GM23338 (cell line): ENCODE data around the gene FRYL. TPM values are rescaled to one million over a fixed set of nuclear protein-coding genes. Genes with fewer than 3 reads are reported as not detected.

ENCODE experiments used
- ATAC-seq: fragments of 200-7000 bp; cut with Tn5 transposase; 3 replicates; pipeline ENCODE4 v1.9.1; 2020
- DNase-seq: peaks from one replicate; pipeline ENCODE4 v3.0.0-alpha.2; 2015; ENCODE audit warnings: low spot score
- H2AFZ ChIP-seq: fragments of 200-600 bp; sonication (generic); 2 replicates; pipeline ENCODE4 v1.8.0; 2016; ENCODE audit warnings: antibody characterized with exemption, mild to moderate bottlenecking, moderate library complexity
- H3F3A ChIP-seq: fragments of 200-600 bp; sonication (generic); replicated peaks from 2 replicates; pipeline ENCODE4 v1.8.0; 2017; ENCODE audit warnings: antibody characterized with exemption, mixed run types, low read depth
- H3K27ac ChIP-seq: fragments of 200-600 bp; sonication (generic); 2 replicates; pipeline ENCODE4 v1.6.1; 2016; ENCODE audit warnings: low read depth
- H3K27me3 ChIP-seq: fragments of 200-600 bp; sonication (generic); 2 replicates; pipeline ENCODE4 v1.8.0; 2016; ENCODE audit warnings: mild to moderate bottlenecking, mixed run types, moderate library complexity; ENCODE audit not compliant: insufficient read depth
- H3K36me3 ChIP-seq: fragments of 200-600 bp; sonication (generic); 2 replicates; pipeline ENCODE4 v1.8.0; 2016; ENCODE audit warnings: mild to moderate bottlenecking; ENCODE audit not compliant: insufficient read depth
- H3K4me1 ChIP-seq: fragments of 200-600 bp; sonication (generic); 2 replicates; pipeline ENCODE4 v1.8.0; 2016; ENCODE audit warnings: mild to moderate bottlenecking, moderate library complexity; ENCODE audit not compliant: insufficient read depth
- H3K4me2 ChIP-seq: fragments of 200-600 bp; sonication (generic); 2 replicates; pipeline ENCODE4 v1.7.1; 2017; ENCODE audit warnings: mixed run types
- H3K4me3 ChIP-seq: fragments of 200-600 bp; sonication (generic); 2 replicates; pipeline ENCODE4 v1.6.1; 2016; ENCODE audit warnings: mixed run types
- H3K79me2 ChIP-seq: fragments of 200-600 bp; sonication (generic); replicated peaks from 2 replicates; pipeline ENCODE4 v1.8.0; 2017; ENCODE audit warnings: mild to moderate bottlenecking; ENCODE audit not compliant: insufficient read depth
- H3K9me2 ChIP-seq: fragments of 200-600 bp; sonication (generic); 2 replicates; pipeline ENCODE4 v1.8.0; 2017; ENCODE audit not compliant: insufficient read depth
- H4K20me1 ChIP-seq: fragments of 200-600 bp; sonication (generic); replicated peaks from 2 replicates; pipeline ENCODE4 v1.8.0; 2017; ENCODE audit warnings: mild to moderate bottlenecking; ENCODE audit not compliant: insufficient read depth
- H3K27ac Mint-ChIP-seq: 2 replicates; pipeline ENCODE4 v1.8.0; 2020; ENCODE audit warnings: inconsistent platforms, mild to moderate bottlenecking, moderate library complexity, mixed read lengths
- H3K27me3 Mint-ChIP-seq: 3 replicates; pipeline ENCODE4 v1.8.0; 2022; ENCODE audit warnings: low read depth, mild to moderate bottlenecking, moderate library complexity, mixed read lengths, inconsistent platforms; ENCODE audit not compliant: insufficient read depth, poor library complexity
- H3K36me3 Mint-ChIP-seq: 3 replicates; pipeline ENCODE4 v1.8.0; 2021; ENCODE audit warnings: low read depth, mild to moderate bottlenecking, inconsistent platforms, moderate library complexity, mixed read lengths
- H3K4me1 Mint-ChIP-seq: 3 replicates; pipeline ENCODE4 v1.8.0; 2020; ENCODE audit warnings: mild to moderate bottlenecking, inconsistent platforms, mixed read lengths
- H3K4me3 Mint-ChIP-seq: 3 replicates; pipeline ENCODE4 v1.8.0; 2021; ENCODE audit warnings: moderate library complexity, mild to moderate bottlenecking, inconsistent platforms, mixed read lengths
- H3K9me3 Mint-ChIP-seq: 3 replicates; pipeline ENCODE4 v1.8.0; 2020; ENCODE audit warnings: moderate library complexity, mild to moderate bottlenecking, inconsistent platforms, mixed read lengths
- CREB1 ChIP-seq: fragments of 250-450 bp; sonication (Bioruptor Pico); IDR thresholded peaks from 2 replicates; pipeline ENCODE4 v1.5.0; 2020; ENCODE audit warnings: low read depth, mild to moderate bottlenecking, moderate library complexity
- CTCF ChIP-seq, 2 experiments: fragments of 200-600 bp in 1 of 2; sonication (generic) in 1 of 2; conservative IDR thresholded peaks; 2 replicates each; pipeline versions ENCODE4 v1.5.1 to v1.6.1; 2016 to 2017; ENCODE audit warnings: antibody characterized with exemption in 2 of 2, low read depth in 2 of 2, mild to moderate bottlenecking in 2 of 2, moderate library complexity in 1 of 2
- ETS1 ChIP-seq: IDR thresholded peaks from 2 replicates; pipeline ENCODE4 v1.6.1; 2016; ENCODE audit warnings: antibody characterized with exemption
- EZH2 ChIP-seq: fragments of 200-600 bp; sonication (generic); IDR thresholded peaks from one replicate; pipeline ENCODE4 v1.8.0; 2017; ENCODE audit warnings: antibody characterized with exemption, mild to moderate bottlenecking, low read depth; ENCODE audit not compliant: unreplicated experiment
- EZH2phosphoT487 ChIP-seq: fragments of 200-600 bp; sonication (generic); IDR thresholded peaks from one replicate; pipeline ENCODE4 v1.8.1; 2018; ENCODE audit warnings: antibody characterized with exemption; ENCODE audit not compliant: unreplicated experiment
- JUNB ChIP-seq: IDR thresholded peaks from one replicate; pipeline ENCODE4 v1.6.1; 2016; ENCODE audit warnings: antibody characterized with exemption; ENCODE audit not compliant: unreplicated experiment
- NANOG ChIP-seq: IDR thresholded peaks from 2 replicates; pipeline ENCODE4 v1.6.1; 2016; ENCODE audit warnings: antibody characterized with exemption, borderline replicate concordance
- POLR2AphosphoS5 ChIP-seq: IDR thresholded peaks from 2 replicates; pipeline ENCODE4 v1.6.1; 2016; ENCODE audit warnings: antibody characterized with exemption, low read depth
- STAT1 ChIP-seq: IDR thresholded peaks from one replicate; pipeline ENCODE4 v1.6.1; 2016; ENCODE audit warnings: antibody characterized with exemption; ENCODE audit not compliant: unreplicated experiment
- ZNF114 ChIP-seq: fragments of 250-450 bp; sonication (Bioruptor Pico); IDR thresholded peaks from 2 replicates; pipeline ENCODE4 v1.5.0; 2020; ENCODE audit warnings: mild to moderate bottlenecking, moderate library complexity
- polyA plus RNA-seq: library from polyadenylated mRNA; unstranded; fragments of >200 nt; fragmentation: Nextera tagmentation; extraction: Ambion mirVana; gene quantifications from 2 replicates; pipeline ENCODE4 v1.2.1, GENCODE V29; 2016
- total RNA-seq: library from RNA; depleted of rRNA; stranded (reverse); fragments of >200 nt; shearing (Covaris generic); gene quantifications from 2 replicates; pipeline ENCODE4 v1.2.3, GENCODE V29; 2014
- TF ChIP-seq, protein P1 (sequence below): IDR thresholded peaks from one replicate; pipeline ENCODE4 v1.6.1; 2018; ENCODE audit warnings: antibody characterized with exemption; ENCODE audit not compliant: unreplicated experiment

Gene FRYL
- total and polyA plus RNA-seq, 2 experiments from 2014 or later: 30.7 to 53.3 TPM

- no peak for TF ChIP-seq ETS1
- TF ChIP-seq EZH2: no peak
Measured at GRCh38 chr4:48620831-48621230, 159.2 kb downstream of the FRYL start (continued).

GRCh38 chr4:48620093-48620492, 160.0 kb downstream of the FRYL start:
- no peak for TF ChIP-seq EZH2
- TF ChIP-seq CREB1 (CRISPR knock-in tag): no peak
- TF ChIP-seq JUNB: no peak
- TF ChIP-seq EZH2phosphoT487: no peak
- TF ChIP-seq STAT1: no peak
- no peak for TF ChIP-seq CTCF (conservative IDR thresholded peaks at IDR 0.05; ENCODE audit: low read depth in 2 of 2)
- no peak for TF ChIP-seq POLR2AphosphoS5
- no peak for TF ChIP-seq NANOG

GRCh38 chr4:48604527-48604926, 175.6 kb downstream of the FRYL start:
- no peak for ATAC-seq

More at GRCh38 chr4:48620093-48620492, 160.0 kb downstream of the FRYL start:
- Histone ChIP-seq H3K27ac (no peak overlapping the region), H3F3A (no peaks in the 10 kb centered on the region), H3K27me3 (no peaks in the 10 kb centered on the region), H2AFZ (no peak overlapping the region), H3K4me3 (no peak overlapping the region), H3K9me2 (no peaks in the 10 kb centered on the region), H3K36me3 (no peaks in the 10 kb centered on the region), H3K4me2 (no peak overlapping the region), H3K79me2 (no peaks in the 10 kb centered on the region; the same call in 1 of the 2 replicates), H4K20me1 (0 out of 2 replicates have a peak, but pooled peaks cover 3% of the 10 kb centered on the region), H3K4me1 (no peaks in the 10 kb centered on the region)
- Mint-ChIP-seq H3K4me1 (peaks cover 5% of the 10 kb centered on the region; the same call in 2 of the 3 replicates), H3K4me3 (no peak overlapping the region), H3K36me3 (peaks cover 17% of the 10 kb centered on the region), H3K9me3 (no peaks in the 10 kb centered on the region), H3K27ac (no peak overlapping the region), H3K27me3 (no peaks in the 10 kb centered on the region)
- DNase-seq: no peak
- no peak for ATAC-seq

More at GRCh38 chr4:48604527-48604926, 175.6 kb downstream of the FRYL start:
- H3K4me3 ChIP-seq: no peak overlapping the region
- no peak overlapping the region for H3K27ac ChIP-seq
- Mint-ChIP-seq H3K36me3 (peaks cover 8% of the 10 kb centered on the region; the same call in 1 of the 3 replicates), H3K9me3 (no peaks in the 10 kb centered on the region), H3K4me1 (peaks cover 7% of the 10 kb centered on the region; the same call in 2 of the 3 replicates), H3K27ac (no peak overlapping the region), H3K4me3 (no peak overlapping the region), H3K27me3 (no peaks in the 10 kb centered on the region)
- no peak overlapping the region for H3K4me2 ChIP-seq
- no peaks in the 10 kb centered on the region for H3K79me2 ChIP-seq
- H3K4me1 ChIP-seq: peaks cover 4% of the 10 kb centered on the region; the same call in 1 of the 2 replicates
- no peaks in the 10 kb centered on the region for H3F3A ChIP-seq
- no peak for TF ChIP-seq JUNB
- no peak for TF ChIP-seq CREB1 (CRISPR knock-in tag)
- TF ChIP-seq EZH2: no peak
- TF ChIP-seq ZNF114 (CRISPR knock-in tag): no peak
- no peak for TF ChIP-seq CTCF (conservative IDR thresholded peaks at IDR 0.05; ENCODE audit: low read depth in 2 of 2)
- TF ChIP-seq, protein P1, sequence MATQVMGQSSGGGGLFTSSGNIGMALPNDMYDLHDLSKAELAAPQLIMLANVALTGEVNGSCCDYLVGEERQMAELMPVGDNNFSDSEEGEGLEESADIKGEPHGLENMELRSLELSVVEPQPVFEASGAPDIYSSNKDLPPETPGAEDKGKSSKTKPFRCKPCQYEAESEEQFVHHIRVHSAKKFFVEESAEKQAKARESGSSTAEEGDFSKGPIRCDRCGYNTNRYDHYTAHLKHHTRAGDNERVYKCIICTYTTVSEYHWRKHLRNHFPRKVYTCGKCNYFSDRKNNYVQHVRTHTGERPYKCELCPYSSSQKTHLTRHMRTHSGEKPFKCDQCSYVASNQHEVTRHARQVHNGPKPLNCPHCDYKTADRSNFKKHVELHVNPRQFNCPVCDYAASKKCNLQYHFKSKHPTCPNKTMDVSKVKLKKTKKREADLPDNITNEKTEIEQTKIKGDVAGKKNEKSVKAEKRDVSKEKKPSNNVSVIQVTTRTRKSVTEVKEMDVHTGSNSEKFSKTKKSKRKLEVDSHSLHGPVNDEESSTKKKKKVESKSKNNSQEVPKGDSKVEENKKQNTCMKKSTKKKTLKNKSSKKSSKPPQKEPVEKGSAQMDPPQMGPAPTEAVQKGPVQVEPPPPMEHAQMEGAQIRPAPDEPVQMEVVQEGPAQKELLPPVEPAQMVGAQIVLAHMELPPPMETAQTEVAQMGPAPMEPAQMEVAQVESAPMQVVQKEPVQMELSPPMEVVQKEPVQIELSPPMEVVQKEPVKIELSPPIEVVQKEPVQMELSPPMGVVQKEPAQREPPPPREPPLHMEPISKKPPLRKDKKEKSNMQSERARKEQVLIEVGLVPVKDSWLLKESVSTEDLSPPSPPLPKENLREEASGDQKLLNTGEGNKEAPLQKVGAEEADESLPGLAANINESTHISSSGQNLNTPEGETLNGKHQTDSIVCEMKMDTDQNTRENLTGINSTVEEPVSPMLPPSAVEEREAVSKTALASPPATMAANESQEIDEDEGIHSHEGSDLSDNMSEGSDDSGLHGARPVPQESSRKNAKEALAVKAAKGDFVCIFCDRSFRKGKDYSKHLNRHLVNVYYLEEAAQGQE: no peak
- TF ChIP-seq ETS1: no peak
- no peak for TF ChIP-seq STAT1
- no peak for TF ChIP-seq NANOG
- no peak for TF ChIP-seq EZH2phosphoT487
- TF ChIP-seq POLR2AphosphoS5: no peak
- no peaks in the 10 kb centered on the region for H3K9me2 ChIP-seq
- DNase-seq: no peak
- no peaks in the 10 kb centered on the region for H3K27me3 ChIP-seq
- no peaks in the 10 kb centered on the region for H4K20me1 ChIP-seq
- H3K36me3 ChIP-seq: no peaks in the 10 kb centered on the region
- H2AFZ ChIP-seq: no peak overlapping the region
